ENCODE measurements around the gene DOCK3.
"Not testable (repeated sequence)": the region's sequence is repeated elsewhere in the genome, so short reads cannot be mapped to it uniquely, and the experiment has no call there.

The DOCK3 gene

DNA sequence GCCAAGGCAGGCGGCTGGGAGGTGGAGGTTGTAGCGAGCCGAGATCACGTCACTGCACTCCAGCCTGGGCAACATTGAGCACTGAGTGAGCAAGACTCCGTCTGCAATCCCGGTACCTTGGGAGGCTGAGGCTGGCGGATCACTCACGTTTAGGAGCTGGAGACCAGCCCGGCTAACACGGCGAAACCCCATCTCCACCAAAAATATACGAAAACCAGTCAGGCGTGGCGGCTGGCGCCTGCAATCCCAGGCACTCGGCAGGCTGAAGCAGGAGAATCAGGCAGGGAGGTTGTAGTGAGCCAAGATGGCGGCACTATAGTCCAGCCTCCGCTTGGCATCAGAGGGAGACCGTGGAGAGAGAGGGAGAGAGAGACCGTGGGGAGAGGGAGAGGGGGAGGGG is 129.6 kb downstream of the DOCK3 start:
- DNase-seq (ENCODE audit: low spot score) = not testable (repeated sequence)

DNA sequence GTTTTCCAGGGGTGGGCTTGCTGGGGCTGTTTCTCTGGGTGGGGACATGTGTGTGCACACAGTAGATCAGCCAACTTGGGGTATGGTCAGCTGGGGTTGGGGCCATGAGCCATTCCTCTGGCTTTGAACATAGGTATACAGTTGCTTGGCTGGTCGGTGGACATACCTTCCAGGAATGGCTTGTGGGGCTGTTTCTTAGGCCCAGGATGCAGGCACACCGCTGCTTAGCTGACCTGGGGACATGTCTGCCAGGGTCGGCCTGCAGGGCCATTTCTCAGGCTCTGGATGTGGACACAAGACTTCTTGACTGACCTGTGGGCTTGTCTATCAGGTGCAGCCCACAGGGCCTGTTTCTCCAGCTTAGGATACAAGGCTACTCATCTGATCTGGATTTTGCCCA is 130.6 kb downstream of the DOCK3 start:
- no peak for DNase-seq (ENCODE audit: low spot score)

DNA sequence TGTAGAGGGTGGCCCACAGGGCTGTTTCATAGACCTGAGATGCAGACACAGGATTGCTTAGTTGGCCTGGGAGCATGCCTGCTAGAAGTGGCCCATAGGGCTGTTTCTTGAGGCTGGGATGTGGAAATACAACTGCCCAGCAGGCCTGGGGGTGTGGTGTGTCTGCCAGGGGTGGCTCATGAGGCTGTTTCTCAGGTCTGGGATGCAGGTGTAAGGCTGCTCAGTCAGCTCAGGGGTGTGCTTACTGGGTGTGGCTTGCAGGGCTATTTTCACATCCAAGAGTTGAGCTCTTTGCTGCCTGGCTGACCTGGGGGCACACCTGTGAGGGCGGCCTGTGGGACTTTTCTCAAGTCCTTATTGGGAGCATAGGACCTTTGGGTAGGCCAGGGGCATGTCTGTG is 131.3 kb downstream of the DOCK3 start:
- DNase-seq (ENCODE audit: low spot score) = no peak

DNA sequence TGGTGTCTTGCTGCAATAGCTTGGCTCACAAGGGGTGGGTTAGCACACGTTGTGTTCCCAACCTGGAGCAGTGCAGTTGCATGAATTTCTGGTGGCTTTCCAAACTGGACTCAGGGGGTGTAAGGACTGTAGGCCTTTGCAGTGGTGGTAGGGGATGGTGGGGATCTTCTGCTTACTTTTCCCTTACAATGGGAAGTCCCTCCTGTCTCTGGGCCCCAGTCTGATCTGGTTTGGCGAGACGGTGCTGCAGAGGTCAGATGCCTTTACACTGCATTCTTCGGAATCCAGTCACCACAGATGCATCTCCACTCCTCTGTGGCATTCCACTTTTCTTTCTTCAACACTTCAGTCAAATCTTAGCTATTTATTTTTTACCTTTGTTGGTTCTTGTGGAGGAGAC is 132.1 kb downstream of the DOCK3 start:
- no peak for DNase-seq (ENCODE audit: low spot score)

DNA sequence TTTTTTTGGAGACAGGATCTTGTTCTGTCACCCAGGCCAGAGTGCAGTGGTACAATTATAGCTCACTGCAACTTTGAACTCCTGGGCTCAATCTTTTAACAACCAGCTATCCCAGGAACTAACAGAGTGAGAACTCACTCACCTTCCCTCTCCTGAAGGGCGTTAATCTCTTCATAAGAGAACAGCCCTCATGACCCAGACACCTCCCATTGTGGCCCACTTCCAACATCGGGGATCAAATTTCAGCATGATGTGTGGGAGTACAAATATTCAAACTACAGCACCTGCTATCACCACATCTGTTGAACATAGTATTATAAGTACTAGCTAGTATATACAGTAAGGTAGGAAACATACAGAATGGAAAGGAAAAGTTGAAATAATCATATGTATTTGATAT is 132.5 kb downstream of the DOCK3 start:
- DNase-seq (ENCODE audit: low spot score) = no peak

DNA sequence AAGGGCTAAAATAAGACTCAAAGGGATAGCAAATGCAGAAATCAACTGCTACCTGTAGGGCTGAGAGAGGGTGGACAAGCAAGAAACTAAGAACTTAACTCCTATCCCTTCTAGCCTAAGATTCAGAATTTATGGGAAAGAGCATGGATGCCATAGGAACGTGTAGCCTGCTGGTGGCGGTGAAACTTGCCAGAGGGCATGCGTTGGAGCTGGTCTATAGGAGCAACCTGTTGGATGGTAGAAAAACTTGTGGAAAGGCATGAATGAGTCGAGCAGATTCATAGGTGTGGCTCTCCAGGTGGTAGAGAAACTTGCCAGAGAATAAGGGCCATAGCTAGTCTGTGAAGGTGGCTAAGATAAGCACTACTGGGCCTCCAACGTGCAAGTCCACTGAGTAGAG is 137.2 kb downstream of the DOCK3 start:
- no peak for DNase-seq (ENCODE audit: low spot score)

DNA sequence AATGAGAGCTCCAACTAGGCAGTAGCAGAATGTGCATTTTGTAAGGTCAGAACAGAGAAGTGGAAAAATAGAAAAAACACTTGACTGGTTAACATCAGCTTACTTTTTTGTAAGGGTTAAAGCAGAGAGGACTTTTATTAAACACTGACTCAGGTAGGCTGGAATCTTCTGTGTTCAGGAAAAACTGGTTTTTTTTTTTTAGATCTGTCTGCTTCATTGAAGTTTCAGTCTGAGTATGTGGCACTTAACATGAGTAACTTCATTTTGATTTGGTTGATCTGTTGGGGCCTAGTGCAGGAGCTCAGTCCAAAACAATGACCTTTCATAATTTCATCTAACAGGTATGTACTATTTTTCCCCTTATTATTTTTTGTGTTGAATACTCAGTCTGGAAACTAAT is 141.1 kb downstream of the DOCK3 start:
- DNase-seq (ENCODE audit: low spot score) = no peak

DNA sequence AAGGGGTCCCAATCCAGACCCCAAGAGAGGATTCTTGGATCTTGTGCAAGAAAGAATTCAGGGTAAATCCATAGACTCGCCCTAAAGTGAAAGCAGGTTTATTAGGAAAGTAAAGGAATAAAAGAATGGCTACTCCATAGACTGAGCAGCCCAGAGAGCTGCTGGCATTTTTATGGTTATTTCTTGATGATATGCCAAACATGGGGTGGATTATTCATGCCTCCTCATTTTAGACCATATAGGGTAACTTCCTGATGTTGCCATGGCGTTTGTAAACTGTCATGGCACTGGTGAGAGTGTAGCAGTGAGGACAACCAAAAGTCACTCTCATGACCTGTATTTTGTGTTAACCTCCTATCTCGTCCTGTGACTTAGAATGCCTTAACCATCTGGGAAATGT is 142.2 kb downstream of the DOCK3 start:
- DNase-seq (ENCODE audit: low spot score) = no peak

DNA sequence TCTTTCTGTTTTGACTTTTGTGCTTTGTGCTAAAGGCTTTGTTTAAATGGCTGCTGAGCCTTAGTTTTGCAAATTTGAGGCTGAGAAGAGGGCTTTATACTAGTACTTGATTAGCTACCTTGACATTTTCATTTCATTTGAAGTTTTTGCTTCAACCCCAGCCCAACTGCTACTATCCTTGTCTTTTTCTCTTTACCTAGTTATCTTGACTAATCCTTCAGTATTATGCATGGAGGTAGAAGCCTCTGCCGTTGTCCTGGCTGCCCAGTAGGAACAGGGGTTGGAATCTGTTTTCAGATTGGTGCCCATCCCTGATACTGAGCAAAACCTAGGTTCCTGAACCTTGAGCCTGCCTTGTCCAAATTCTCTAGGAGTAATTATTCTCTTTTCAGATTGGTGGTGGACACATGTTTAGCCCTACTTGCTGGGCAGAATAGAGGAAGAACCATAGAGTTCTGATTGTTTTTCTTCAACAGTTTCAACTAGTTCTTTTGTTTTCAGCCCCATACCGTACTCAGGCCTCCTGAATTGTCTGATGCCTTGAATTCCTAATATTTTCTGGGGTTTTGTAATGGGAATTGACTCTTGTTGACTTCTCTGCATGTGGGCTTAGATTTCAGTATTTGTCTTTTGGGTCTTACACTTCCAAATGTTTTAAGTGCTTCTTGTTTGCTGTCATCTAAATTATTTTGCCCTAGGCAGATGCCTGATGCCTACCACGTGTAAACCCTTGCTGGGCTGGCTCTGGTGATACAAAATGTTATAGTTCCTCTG is 143.2 kb downstream of the DOCK3 start:
- no peak for DNase-seq (ENCODE audit: low spot score)

DNA sequence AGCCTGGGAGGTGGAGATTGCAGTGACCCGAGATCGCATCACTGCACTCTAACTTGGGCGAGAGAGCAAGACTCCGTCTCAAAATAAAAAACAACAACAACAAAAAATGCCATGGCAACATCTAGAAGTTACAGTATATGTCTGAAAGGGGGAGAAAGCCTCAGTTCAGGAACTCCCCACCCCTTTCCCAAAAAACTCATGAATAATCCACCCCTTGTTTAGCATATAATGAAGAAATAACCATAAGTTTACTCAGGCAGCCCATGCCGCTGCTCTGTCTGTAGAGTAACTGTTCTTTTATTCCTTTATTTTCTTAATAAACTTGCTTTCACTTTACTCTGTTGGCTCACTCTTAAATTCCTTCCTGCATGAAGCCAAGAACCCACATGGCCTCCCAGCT is 145.2 kb downstream of the DOCK3 start:
- no peak for DNase-seq (ENCODE audit: low spot score)

DNA sequence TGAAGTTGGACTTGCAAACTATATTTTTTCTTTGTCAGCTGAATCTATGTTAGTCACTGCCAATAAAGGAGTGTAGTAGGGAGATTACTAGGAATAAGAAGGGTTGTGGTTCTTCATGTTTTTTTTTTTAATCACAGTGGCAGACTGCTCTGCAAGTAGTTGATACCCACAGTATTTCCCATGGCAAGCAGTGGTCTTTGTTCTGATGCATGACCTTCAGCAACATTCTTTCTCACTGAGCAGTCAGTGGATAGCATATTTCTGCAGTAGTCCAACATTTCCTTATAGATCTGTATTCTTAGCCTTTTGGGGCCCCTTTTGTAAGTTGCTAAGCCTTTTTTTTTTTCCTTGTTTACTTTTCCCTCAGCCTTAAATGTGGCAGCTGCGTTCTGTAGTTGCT is 151.1 kb downstream of the DOCK3 start:
- DNase-seq (ENCODE audit: low spot score) = no peak

DNA sequence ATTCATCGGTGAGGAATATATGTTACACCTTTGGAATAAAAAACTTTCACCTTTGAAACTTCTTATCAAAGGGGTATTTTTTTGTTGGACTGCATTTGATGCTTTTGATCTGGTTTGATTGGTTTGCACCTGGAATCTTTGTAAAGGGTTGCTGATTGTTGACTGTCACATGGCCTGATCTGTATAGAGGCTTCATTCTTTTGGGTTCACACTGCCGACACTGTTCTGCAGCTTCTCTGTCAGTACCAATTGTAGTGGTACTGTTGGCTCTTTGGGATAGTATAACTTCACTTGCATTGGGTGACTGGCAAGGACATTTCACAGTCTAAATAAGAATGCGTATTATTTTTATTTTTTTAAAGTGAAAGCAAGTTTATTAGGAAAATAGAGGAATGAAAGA is 155.7 kb downstream of the DOCK3 start:
- DNase-seq (ENCODE audit: low spot score) = no peak

DNA sequence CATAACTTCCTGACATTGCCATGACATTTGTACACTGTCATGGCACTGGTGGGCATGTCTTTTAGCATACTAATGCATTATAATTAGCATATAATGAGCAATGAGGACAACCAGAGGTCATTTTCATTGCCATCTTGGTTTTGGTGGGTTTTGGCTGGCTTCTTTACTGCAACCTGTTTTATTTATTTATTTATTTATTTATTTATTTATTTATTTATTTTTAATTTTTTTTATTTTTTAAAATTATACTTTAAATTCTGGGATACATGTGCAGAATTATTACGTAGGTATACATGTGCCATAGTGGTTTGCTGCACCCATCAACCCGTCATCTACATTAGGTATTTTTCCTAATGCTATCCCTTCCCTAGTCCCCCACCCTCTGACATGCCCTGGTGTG is 156.3 kb downstream of the DOCK3 start:
- not testable (repeated sequence) for DNase-seq (ENCODE audit: low spot score)

DNA sequence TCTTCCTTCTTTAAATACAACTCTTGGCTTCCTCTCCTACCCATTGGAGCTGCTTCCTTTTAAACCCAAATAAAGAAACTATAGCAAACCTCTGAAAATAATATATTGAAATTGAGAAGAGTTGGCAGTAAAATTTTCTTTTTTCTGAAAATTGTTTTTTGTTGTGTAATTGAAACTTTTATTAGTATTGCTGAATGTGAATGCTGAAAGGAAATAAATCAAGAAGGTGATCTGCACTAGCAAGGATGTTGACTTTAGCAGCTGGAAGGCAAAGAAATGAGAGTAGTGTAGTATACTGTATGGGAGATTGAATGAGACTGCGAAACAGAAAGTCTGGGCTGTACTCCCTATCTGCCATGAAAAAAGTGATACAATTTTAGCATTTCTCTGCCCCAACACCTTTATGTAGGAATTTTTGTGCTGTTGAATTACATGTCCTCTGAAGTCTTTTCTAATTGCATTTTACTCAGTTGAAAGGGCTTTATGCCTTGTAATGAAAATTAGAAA is 166.3 kb downstream of the DOCK3 start:
- no peak for DNase-seq (ENCODE audit: low spot score)

DNA sequence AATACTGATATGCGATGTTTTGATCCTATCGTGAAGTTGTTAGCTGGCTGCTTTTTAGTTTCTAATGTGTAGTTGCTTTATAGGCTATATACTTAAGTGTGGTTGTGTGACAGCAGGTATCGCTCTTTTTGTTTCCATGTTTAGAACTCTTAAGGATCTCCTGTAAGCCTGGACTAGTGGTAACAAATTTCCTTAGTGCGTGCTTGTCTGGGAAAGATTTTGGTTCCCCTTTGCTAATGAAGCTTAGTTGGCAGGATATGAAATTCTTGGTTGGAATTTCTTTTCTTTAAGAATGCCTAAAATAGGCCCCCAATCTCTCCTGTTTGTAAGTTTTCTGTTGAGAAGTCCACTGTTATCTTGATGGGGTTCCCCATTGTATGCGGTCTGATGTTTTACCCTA is 173.6 kb downstream of the DOCK3 start:
- DNase-seq (ENCODE audit: low spot score) = no peak

DNA sequence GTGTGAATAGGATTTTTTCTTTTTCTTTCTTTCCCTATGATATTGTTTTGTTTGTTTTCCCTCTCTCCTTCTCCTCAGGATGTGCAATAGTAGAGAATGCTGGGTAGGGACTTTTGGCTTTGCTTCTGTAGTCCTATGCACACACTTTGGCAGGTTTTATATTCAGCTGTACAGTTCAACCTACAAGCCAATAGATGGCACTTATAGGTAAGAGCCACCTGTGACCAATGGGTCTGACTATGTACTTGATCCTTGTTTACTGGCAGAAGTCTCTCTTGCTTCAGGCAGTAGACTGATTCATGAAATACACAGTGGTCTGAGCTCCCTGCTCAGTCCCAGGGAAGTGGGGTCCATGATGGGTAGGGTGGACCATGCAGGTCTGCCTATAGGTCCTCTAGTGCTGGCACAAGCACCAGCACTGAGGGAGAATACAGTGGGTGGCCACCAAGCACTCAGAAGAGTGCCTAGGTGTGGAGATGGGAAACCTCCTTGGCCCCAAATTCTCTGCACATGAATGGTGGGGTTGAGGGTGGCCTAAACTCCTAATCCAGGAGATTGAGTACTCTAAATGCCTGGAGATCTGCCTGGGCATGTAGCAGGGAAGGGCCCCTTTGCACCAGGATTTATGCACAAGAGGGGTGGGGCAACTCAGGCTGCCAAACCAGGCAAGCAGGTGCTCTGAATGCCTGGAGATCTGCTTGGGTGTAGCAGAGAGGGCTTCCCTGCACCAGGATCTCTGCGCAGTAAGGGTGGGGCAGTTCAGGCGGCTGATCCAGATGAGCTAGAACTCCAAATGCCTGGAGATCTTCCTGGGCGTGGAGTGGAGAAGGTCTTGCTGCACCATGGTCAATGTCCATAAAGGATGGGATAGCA is 176.1 kb downstream of the DOCK3 start:
- DNase-seq (ENCODE audit: low spot score) = no peak

DNA sequence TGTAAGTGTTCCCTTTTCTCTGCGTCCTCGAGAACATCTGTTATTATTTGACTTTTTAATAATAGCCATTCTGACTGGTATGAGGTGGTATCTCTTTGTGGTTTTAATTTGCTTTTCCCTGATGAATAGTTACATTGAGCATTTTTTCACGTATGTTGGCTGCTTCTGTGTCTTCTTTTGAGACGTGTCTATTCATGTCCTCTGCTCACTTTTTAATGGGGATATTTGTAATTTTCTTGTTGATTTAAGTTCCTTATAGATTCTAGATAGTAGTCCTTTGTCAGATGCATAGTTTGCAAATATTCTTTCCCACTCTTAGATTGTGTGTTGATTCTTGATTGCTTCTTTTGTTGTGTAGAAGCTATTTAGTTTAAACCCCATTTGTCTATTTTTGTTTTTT is 179.2 kb downstream of the DOCK3 start:
- no peak for DNase-seq (ENCODE audit: low spot score)

DNA sequence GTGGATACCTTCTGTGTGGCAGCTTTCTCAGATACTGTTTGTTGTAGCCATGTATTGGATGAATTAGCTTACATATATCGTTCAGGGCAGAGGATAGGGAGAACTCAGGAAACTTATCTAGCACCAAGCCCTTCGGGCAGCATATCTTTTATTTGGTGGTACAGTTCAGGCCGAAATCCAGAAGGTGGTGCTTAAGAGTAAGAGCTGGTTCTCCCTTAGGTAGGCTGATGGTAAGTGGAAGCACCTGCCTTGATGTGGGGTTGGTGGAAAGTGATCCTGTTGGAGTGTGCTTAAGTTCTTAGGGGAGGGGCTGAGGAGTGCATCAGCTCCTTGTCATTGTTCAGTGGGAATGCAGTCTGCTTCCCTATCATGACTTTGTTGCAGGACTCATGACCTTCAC is 187.5 kb downstream of the DOCK3 start:
- no peak for DNase-seq (ENCODE audit: low spot score)

DNA sequence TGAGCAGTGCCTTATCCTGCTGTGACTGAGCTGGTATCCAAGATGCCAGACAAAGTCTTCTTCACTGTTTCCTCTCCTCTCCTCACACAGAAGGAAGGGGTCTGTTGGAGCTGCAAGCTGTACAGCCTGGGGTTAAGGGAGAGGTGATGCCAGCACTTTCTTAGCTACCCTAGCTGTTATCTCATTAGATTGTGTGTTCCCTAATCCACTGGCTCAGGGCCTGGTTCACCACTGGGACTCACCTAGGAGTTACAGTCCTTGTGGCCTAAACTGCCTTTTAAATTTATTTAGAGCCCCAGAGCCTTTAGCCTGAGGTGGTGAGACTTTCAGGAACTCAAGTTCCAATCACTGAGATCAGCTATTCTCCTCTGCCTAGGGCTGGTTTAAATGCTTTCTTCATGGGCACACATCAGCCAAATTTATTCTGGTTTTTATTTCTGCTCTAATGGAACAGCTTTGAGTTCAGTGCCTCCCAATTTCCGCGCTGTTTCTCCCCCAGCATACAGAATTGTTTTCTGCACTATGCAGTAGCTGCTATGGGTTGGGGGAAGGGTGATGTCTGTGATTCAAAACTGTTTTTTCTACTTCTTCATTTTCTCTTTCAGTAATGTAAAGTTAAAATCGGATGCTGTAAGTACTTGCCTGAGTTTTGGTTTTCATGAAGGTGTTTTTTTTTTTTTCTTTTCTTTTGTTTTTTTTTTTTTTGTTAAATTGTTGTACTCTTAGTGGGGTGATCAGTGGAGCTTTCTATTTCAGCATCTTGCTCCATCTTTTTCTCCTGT is 198.8 kb downstream of the DOCK3 start:
- no peak for DNase-seq (ENCODE audit: low spot score)

DNA sequence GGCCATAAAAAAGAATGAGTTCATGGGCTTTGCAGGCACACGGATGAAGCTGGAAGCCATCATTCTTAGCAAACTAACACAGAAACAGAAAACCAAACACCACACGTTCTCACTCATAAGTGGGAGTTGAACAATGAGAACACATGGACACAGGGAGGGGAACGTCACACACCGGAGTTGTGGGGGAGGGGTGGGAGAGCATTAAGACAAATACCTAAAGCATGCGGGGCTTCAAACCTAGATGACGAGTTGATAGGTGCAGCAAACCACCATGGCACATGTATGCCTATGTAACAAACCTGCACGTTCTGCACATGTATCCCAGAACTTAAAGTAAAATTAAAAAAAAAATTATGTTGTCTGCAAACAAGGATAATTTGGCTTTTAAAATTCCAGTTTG is 200.1 kb downstream of the DOCK3 start:
- not testable (repeated sequence) for DNase-seq (ENCODE audit: low spot score)

DNA sequence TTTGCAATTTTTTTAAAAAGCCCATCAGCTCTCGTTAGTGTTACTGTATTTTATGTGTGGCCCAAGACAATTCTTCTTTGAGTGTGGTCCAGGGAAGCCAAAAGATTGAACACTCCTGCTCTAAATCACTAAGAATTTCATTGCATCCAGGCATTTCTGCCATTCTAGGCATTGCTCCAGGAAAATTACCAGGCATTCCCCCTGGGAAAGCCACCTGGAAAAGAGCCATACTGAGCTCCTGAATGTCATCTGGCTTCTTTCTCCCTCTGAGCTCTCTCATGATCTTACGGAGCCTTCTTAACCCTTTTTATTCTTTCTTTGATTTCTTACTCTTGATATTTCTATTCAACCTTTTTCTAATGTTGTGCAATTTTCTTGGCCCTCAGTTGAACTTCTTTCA is 202.2 kb downstream of the DOCK3 start:
- no peak for DNase-seq (ENCODE audit: low spot score)

DNA sequence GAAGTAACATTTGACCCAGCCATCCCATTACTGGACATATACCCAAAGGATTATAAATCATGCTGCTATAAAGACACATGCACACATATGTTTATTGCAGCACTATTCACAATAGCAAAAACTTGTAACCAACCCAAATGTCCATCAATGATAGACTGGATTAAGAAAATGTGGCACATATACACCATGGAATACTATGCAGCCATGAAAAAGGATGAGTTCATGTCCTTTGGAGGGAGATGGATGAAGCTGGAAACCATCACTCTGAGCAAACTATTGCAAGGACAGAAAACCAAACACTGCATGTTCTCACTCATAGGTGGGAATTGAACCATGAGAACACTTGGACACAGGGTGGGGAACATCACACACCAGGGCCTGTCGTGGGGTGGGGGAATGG is 208.0 kb downstream of the DOCK3 start:
- not testable (repeated sequence) for DNase-seq (ENCODE audit: low spot score)

DNA sequence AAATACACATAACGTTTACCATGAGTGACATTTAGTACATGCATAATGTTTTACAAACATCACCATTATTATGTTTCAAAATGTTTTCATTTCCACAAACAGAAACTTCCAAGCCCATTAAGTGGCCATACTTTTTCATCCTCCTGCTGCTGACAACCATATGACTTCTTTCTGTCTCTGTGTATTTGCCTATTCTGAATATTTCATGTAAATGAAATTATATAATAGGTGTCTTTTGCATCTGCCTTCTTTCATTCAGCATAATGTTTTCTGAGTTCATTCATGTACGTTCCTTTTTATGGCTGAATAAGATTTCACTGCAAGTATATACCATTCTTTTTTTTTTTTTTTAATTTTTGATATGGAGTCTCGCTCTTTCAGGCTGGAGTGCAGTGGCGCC is 209.0 kb downstream of the DOCK3 start:
- DNase-seq (ENCODE audit: low spot score) = no peak

Data from CD4-positive, alpha-beta T cell treated with Interleukin-2 at 100 ng/mL for 4 hours (primary cell).